ENCODE results near the gene FAM43B.

GRCh38 chr1:20551945-20552727 is at the start of gene FAM43B:
- no peak for TF ChIP-seq CTCF (IDR thresholded peaks at IDR 0.05)
- no peak for TF ChIP-seq POLR2A (IDR thresholded peaks at IDR 0.05)
